Thyroid gland (tissue), 4 donors: ENCODE measurements around the gene KCNQ2.

ENCODE experiments used
- POLR2A ChIP-seq, 2 donors: fragments of 450-650 bp; IDR thresholded peaks; one replicate each; pipeline ENCODE4 v1.6.1; 2017; ENCODE audit warnings: antibody characterized with exemption in 2 of 2, mild to moderate bottlenecking in 2 of 2, moderate library complexity in 1 of 2
- TF ChIP-seq, protein P1 (sequence below), 6 experiments: fragments of 200-600 bp in 3 of 6; fragments of 450-650 bp in 3 of 6; sonication (generic) in 3 of 6; IDR thresholded peaks; one replicate each; pipeline ENCODE4 v1.5.1; 2016 to 2019; ENCODE audit warnings: antibody characterized with exemption in 6 of 6, mild to moderate bottlenecking in 2 of 6, inconsistent platforms in 1 of 6, moderate library complexity in 1 of 6

- TF ChIP-seq, protein P1, sequence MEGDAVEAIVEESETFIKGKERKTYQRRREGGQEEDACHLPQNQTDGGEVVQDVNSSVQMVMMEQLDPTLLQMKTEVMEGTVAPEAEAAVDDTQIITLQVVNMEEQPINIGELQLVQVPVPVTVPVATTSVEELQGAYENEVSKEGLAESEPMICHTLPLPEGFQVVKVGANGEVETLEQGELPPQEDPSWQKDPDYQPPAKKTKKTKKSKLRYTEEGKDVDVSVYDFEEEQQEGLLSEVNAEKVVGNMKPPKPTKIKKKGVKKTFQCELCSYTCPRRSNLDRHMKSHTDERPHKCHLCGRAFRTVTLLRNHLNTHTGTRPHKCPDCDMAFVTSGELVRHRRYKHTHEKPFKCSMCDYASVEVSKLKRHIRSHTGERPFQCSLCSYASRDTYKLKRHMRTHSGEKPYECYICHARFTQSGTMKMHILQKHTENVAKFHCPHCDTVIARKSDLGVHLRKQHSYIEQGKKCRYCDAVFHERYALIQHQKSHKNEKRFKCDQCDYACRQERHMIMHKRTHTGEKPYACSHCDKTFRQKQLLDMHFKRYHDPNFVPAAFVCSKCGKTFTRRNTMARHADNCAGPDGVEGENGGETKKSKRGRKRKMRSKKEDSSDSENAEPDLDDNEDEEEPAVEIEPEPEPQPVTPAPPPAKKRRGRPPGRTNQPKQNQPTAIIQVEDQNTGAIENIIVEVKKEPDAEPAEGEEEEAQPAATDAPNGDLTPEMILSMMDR (IDR thresholded peaks at IDR 0.05): no peak
- TF ChIP-seq POLR2A (IDR thresholded peaks at IDR 0.05): no peak
Observed at GRCh38 chr20:63427206-63427605, 45.2 kb downstream of the KCNQ2 start.
